ENCODE measurements around the gene SNX24.
"Not testable (repeated sequence)": the region's sequence is repeated elsewhere in the genome, so short reads cannot be mapped to it uniquely, and the experiment has no call there.

The SNX24 gene

GRCh38 chr5:122908108-122908507 lies 62.7 kb downstream of the SNX24 start:
- no peak for ATAC-seq
- TF ChIP-seq ZC3H10 (CRISPR knock-in tag; IDR thresholded peaks at IDR 0.05) (no peak), CSRNP3 (CRISPR knock-in tag; IDR thresholded peaks at IDR 0.05) (no peak), RARB (CRISPR knock-in tag; IDR thresholded peaks at IDR 0.05) (no peak), ZFP3 (CRISPR knock-in tag; IDR thresholded peaks at IDR 0.05) (no peak), BACH2 (CRISPR knock-in tag; IDR thresholded peaks at IDR 0.05; ENCODE audit: borderline replicate concordance) (no peak)

GRCh38 chr5:122908662-122909061 lies 63.2 kb downstream of the SNX24 start:
- no peak for ATAC-seq
- no peak for TF ChIP-seq PPARA (CRISPR knock-in tag; IDR thresholded peaks at IDR 0.05; ENCODE audit: borderline replicate concordance)
- TF ChIP-seq RARB (CRISPR knock-in tag; IDR thresholded peaks at IDR 0.05) = no peak
- TF ChIP-seq TOX (CRISPR knock-in tag; IDR thresholded peaks at IDR 0.05; ENCODE audit: borderline replicate concordance) = no peak
- no peak for TF ChIP-seq ZC3H10 (CRISPR knock-in tag; IDR thresholded peaks at IDR 0.05)
- no peak for TF ChIP-seq TSHZ2 (CRISPR knock-in tag; IDR thresholded peaks at IDR 0.05)
- TF ChIP-seq ZNF8 (CRISPR knock-in tag; IDR thresholded peaks at IDR 0.05) = no peak
- TF ChIP-seq SNAI2 (CRISPR knock-in tag; IDR thresholded peaks at IDR 0.05) = no peak
- TF ChIP-seq ZFP3 (CRISPR knock-in tag; IDR thresholded peaks at IDR 0.05) = no peak
- no peak for TF ChIP-seq GLIS3 (CRISPR knock-in tag; IDR thresholded peaks at IDR 0.05)
- no peak for TF ChIP-seq ZNF70 (CRISPR knock-in tag; IDR thresholded peaks at IDR 0.05)
- TF ChIP-seq ISL1 (CRISPR knock-in tag; IDR thresholded peaks at IDR 0.05) = no peak
- no peak for TF ChIP-seq ZNF565 (CRISPR knock-in tag; conservative IDR thresholded peaks at IDR 0.05; ENCODE audit: low read depth)

- TF ChIP-seq ZFP3 (CRISPR knock-in tag; IDR thresholded peaks at IDR 0.05) (no peak), CREB5 (CRISPR knock-in tag; IDR thresholded peaks at IDR 0.05; ENCODE audit: low read depth) (no peak), TCF4 (CRISPR knock-in tag; IDR thresholded peaks at IDR 0.05; ENCODE audit: borderline replicate concordance) (no peak), ISL1 (CRISPR knock-in tag; IDR thresholded peaks at IDR 0.05) (peak; percentile 95)
Measured at GRCh38 chr5:122909470-122910100, 64.2 kb downstream of the SNX24 start.

GRCh38 chr5:122913436-122913835 lies 68.0 kb downstream of the SNX24 start:
- not testable (repeated sequence) for ATAC-seq

More at GRCh38 chr5:122909470-122910100, 64.2 kb downstream of the SNX24 start:
- ATAC-seq = peak; percentile 41

- TF ChIP-seq SNAI2 (CRISPR knock-in tag; IDR thresholded peaks at IDR 0.05) (no peak), PATZ1 (CRISPR knock-in tag; IDR thresholded peaks at IDR 0.05; ENCODE audit: borderline replicate concordance) (no peak), BACH2 (CRISPR knock-in tag; IDR thresholded peaks at IDR 0.05; ENCODE audit: borderline replicate concordance) (no peak), ZC3H10 (CRISPR knock-in tag; IDR thresholded peaks at IDR 0.05) (no peak), ISL1 (CRISPR knock-in tag; IDR thresholded peaks at IDR 0.05) (peak; percentile 38; the same call in 1 of the 2 replicates), CREB5 (CRISPR knock-in tag; IDR thresholded peaks at IDR 0.05; ENCODE audit: low read depth) (no peak), CSRNP3 (CRISPR knock-in tag; IDR thresholded peaks at IDR 0.05) (no peak), RARB (CRISPR knock-in tag; IDR thresholded peaks at IDR 0.05) (no peak), ZFP3 (CRISPR knock-in tag; IDR thresholded peaks at IDR 0.05) (no peak)
- peak; percentile 69 for ATAC-seq
Measured at GRCh38 chr5:122915717-122916461, 70.5 kb downstream of the SNX24 start.
